CD4-positive, alpha-beta T cell (primary cell): ENCODE results near the gene PKIB. TPM values are rescaled to one million over a fixed set of nuclear protein-coding genes. Genes with fewer than 3 reads are reported as not detected.

Experiments
- ATAC-seq: fragments of 200-7000 bp; cut with Tn5 transposase; one replicate; pipeline ENCODE4 v1.10.0; 2022; ENCODE audit warnings: mild to moderate bottlenecking; ENCODE audit not compliant: poor library complexity
- CTCF ChIA-PET: fragments of 350-600 bp; sonication (Branson Sonifier 250); formaldehyde crosslinking; loops from one replicate; lab custom pipeline; 2021; ENCODE audit warnings: antibody characterized with exemption, inconsistent platforms; lab: Charles Lee
- POLR2A ChIA-PET: fragments of 350-600 bp; sonication (Branson Sonifier 250); formaldehyde crosslinking; loops from one replicate; lab custom pipeline; 2021; ENCODE audit warnings: antibody characterized with exemption, inconsistent platforms; lab: Charles Lee
- DNase-seq, 14 experiments: peaks; one replicate each; pipeline ENCODE4 v3.0.0-alpha.2; 2013 to 2020; ENCODE audit warnings: mixed read lengths in 2 of 14
- H3K27ac ChIP-seq, 2 donors: one replicate each; pipeline versions ENCODE4 v1.5.1 to v1.7.0; 2013; ENCODE audit warnings: low read length in 2 of 2, low read depth in 1 of 2, mild to moderate bottlenecking in 1 of 2
- H3K27me3 ChIP-seq, 2 experiments: 1 replicate in 1 of 2; 2 replicates in 1 of 2; pipeline versions ENCODE4 v1.6.1 to v1.7.0; 2013; ENCODE audit warnings: low read length in 2 of 2, control low read depth in 1 of 2, mild to moderate bottlenecking in 1 of 2, moderate library complexity in 1 of 2; ENCODE audit not compliant: insufficient read depth in 2 of 2, control insufficient read depth in 1 of 2
- H3K36me3 ChIP-seq: one replicate; pipeline ENCODE4 v1.6.1; 2013; ENCODE audit warnings: low read length, control low read depth; ENCODE audit not compliant: insufficient read depth
- H3K4me1 ChIP-seq: one replicate; pipeline ENCODE4 v1.6.1; 2013; ENCODE audit warnings: low read length, control low read depth; ENCODE audit not compliant: insufficient read depth
- H3K4me3 ChIP-seq: one replicate; pipeline ENCODE4 v1.5.1; 2013; ENCODE audit warnings: mild to moderate bottlenecking, low read length, moderate library complexity
- H3K9me3 ChIP-seq, 2 experiments: 1 replicate in 1 of 2; 2 replicates in 1 of 2; pipeline versions ENCODE4 v1.6.1 to v1.7.0; 2013; ENCODE audit warnings: low read length in 2 of 2, mild to moderate bottlenecking in 2 of 2, control low read depth in 1 of 2, moderate library complexity in 1 of 2; ENCODE audit not compliant: control insufficient read depth in 1 of 2, insufficient read depth in 1 of 2
- H3K27ac Mint-ChIP-seq: one replicate; pipeline ENCODE4 v1.8.0; 2020; ENCODE audit warnings: mixed read lengths
- H3K27me3 Mint-ChIP-seq: one replicate; pipeline ENCODE4 v1.8.0; 2021; ENCODE audit warnings: mixed read lengths
- H3K36me3 Mint-ChIP-seq: one replicate; pipeline ENCODE4 v1.8.0; 2021; ENCODE audit warnings: low read depth, mixed read lengths
- H3K4me1 Mint-ChIP-seq: one replicate; pipeline ENCODE4 v1.8.0; 2021; ENCODE audit warnings: low read depth, mixed read lengths
- H3K4me3 Mint-ChIP-seq: one replicate; pipeline ENCODE4 v1.8.0; 2020; ENCODE audit warnings: mild to moderate bottlenecking, mixed read lengths
- H3K9me3 Mint-ChIP-seq: one replicate; pipeline ENCODE4 v1.8.0; 2020; ENCODE audit warnings: mixed read lengths
- intact Hi-C, 2 experiments: fragments of 100-400 bp; cut with DNase I in 1 of 2; cut with micrococcal nuclease in 1 of 2; formaldehyde crosslinking; loops; one replicate each; pipeline versions ENCODE4 v1.15.1 to v1.9.0; 2023 to 2025; cut with DNase I, micrococcal nuclease
- total RNA-seq, 174 experiments: library from RNA in 2 of 174; stranded (reverse) in 2 of 174; gene quantifications; one replicate each; pipeline ENCODE4 v1.2.3 and lab custom pipeline; 2021 to 2026
- TF ChIP-seq, protein P1 (sequence below): fragments of 200-600 bp; IDR thresholded peaks from one replicate; pipeline ENCODE4 v1.8.0; 2022; ENCODE audit warnings: antibody characterized with exemption, mild to moderate bottlenecking

The PKIB gene
- total RNA-seq, 2 experiments from 2014 or later: 0.47 to 1.1 TPM

DNA sequence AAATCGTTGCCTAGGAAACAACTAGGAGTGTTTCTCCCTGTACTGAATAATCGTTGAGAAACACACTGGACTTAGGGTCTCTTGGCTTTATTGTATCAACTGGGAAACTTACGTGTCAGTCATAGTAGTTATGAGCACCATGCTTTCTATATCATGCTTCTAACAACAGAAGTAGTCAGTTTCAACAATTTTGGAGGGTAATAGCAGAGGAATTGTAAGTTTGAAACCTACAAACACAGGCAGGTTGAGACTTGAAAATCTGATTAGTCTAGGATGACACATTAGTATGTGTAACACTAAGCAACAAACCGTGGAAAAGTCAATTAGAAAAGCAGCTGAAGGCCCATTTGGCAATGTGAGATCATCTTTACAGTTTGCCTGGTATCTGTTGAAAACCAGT is 125.4 kb downstream of the PKIB start:
- H3K27me3 ChIP-seq: no peaks in the 10 kb centered on the region
- Mint-ChIP-seq H3K4me1 (no peaks in the 10 kb centered on the region), H3K27me3 (no peaks in the 10 kb centered on the region), H3K4me3 (no peak overlapping the region), H3K36me3 (no peaks in the 10 kb centered on the region), H3K27ac (no peak overlapping the region), H3K9me3 (no peaks in the 10 kb centered on the region)
- intact Hi-C loops: no loop called here
- no peaks in the 10 kb centered on the region for H3K36me3 ChIP-seq
- ATAC-seq: no peak
- H3K9me3 ChIP-seq: no peaks in the 10 kb centered on the region
- no peak for DNase-seq
- H3K27ac ChIP-seq: no peak overlapping the region
- H3K4me1 ChIP-seq: no peaks in the 10 kb centered on the region
- no peak overlapping the region for H3K4me3 ChIP-seq
- ChIA-PET CTCF (no interaction called here), POLR2A (no interaction called here)
- TF ChIP-seq, protein P1, sequence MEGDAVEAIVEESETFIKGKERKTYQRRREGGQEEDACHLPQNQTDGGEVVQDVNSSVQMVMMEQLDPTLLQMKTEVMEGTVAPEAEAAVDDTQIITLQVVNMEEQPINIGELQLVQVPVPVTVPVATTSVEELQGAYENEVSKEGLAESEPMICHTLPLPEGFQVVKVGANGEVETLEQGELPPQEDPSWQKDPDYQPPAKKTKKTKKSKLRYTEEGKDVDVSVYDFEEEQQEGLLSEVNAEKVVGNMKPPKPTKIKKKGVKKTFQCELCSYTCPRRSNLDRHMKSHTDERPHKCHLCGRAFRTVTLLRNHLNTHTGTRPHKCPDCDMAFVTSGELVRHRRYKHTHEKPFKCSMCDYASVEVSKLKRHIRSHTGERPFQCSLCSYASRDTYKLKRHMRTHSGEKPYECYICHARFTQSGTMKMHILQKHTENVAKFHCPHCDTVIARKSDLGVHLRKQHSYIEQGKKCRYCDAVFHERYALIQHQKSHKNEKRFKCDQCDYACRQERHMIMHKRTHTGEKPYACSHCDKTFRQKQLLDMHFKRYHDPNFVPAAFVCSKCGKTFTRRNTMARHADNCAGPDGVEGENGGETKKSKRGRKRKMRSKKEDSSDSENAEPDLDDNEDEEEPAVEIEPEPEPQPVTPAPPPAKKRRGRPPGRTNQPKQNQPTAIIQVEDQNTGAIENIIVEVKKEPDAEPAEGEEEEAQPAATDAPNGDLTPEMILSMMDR: no peak

DNA sequence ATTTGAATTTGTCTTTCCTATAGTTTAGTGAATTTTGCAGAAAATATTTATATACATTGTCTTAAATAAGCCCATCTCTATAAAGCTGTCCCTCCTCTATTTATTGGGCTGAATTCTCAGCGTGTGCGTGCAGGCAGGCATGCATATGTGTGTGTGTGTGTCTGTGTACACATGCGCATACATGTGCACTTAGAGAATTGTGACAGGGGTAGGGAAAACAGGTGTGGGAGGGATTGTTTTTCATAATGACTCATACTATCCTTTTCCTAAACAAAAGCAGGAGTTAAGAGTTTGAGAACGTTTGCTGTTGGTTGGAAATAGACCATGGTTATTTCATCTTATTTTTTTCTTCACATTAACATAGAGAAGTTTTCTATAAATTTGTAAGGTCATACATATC is 126.0 kb downstream of the PKIB start:
- H3K27ac Mint-ChIP-seq: no peak overlapping the region
- H3K9me3 Mint-ChIP-seq: no peaks in the 10 kb centered on the region
- Histone ChIP-seq H3K4me3 (no peak overlapping the region), H3K36me3 (no peaks in the 10 kb centered on the region), H3K4me1 (no peaks in the 10 kb centered on the region), H3K9me3 (no peaks in the 10 kb centered on the region), H3K27ac (no peak overlapping the region), H3K27me3 (no peaks in the 10 kb centered on the region)
- no peak overlapping the region for H3K4me3 Mint-ChIP-seq
- DNase-seq (no peak), ATAC-seq (no peak)
- H3K4me1 Mint-ChIP-seq: no peaks in the 10 kb centered on the region
- no peaks in the 10 kb centered on the region for H3K36me3 Mint-ChIP-seq
- intact Hi-C loops: no loop called here
- TF ChIP-seq, protein P1: no peak
- CTCF ChIA-PET: no interaction called here
- POLR2A ChIA-PET: no interaction called here
- H3K27me3 Mint-ChIP-seq: peaks cover 4% of the 10 kb centered on the region

DNA sequence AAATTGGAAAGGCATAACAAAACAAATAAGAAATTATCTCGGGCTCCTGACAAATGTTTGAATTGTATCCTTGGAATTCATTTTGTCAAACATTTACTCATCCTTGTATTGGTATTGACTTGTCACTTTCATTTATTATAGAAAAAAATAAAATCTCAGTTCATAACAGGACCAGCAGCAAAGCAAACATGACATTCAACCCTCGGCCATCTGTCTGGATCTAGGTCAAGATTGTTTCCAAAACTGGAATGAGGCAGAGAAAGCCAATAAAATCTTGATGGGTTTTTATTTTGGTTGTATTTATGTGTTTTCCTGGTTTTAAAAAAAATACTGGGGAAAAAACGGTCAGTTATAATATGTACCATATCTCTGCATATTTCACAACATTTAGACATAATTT is 126.4 kb downstream of the PKIB start:
- no peaks in the 10 kb centered on the region for H3K36me3 ChIP-seq
- Mint-ChIP-seq H3K4me3 (no peak overlapping the region), H3K4me1 (no peaks in the 10 kb centered on the region), H3K36me3 (no peaks in the 10 kb centered on the region), H3K27me3 (peaks cover 6% of the 10 kb centered on the region), H3K9me3 (no peaks in the 10 kb centered on the region), H3K27ac (no peak overlapping the region)
- intact Hi-C loops: no loop called here
- no peaks in the 10 kb centered on the region for H3K9me3 ChIP-seq
- H3K27me3 ChIP-seq: no peaks in the 10 kb centered on the region
- TF ChIP-seq, protein P1: no peak
- no peak overlapping the region for H3K4me3 ChIP-seq
- H3K4me1 ChIP-seq: no peaks in the 10 kb centered on the region
- ATAC-seq (no peak), DNase-seq (no peak)
- CTCF ChIA-PET: no interaction called here
- H3K27ac ChIP-seq: no peak overlapping the region
- POLR2A ChIA-PET: no interaction called here
